OCI-LY1 (cell line): Measurements from ENCODE around the gene SENP2.

Experiments
- H2AFZ ChIP-seq: fragments of 200-600 bp; sonication (generic), shearing (Covaris generic); 2 replicates; pipeline ENCODE4 v1.6.0; 2014; ENCODE audit warnings: antibody characterized with exemption, mild to moderate bottlenecking, low read length
- H3F3A ChIP-seq: fragments of 200-600 bp; sonication (generic), shearing (Covaris generic); 2 replicates; pipeline ENCODE4 v1.6.0; 2014; ENCODE audit warnings: mild to moderate bottlenecking, antibody characterized with exemption, low read length, moderate library complexity; ENCODE audit not compliant: insufficient read depth
- H3K27ac ChIP-seq: fragments of 200-600 bp; sonication (generic); 2 replicates; pipeline ENCODE4 v1.5.1; 2014; ENCODE audit warnings: low read length, mixed run types, mild to moderate bottlenecking, low read depth; ENCODE audit not compliant: poor library complexity, severe bottlenecking
- H3K27me3 ChIP-seq: fragments of 200-600 bp; sonication (generic); 2 replicates; pipeline ENCODE4 v1.6.0; 2014; ENCODE audit warnings: antibody characterized with exemption, mild to moderate bottlenecking, low read length, moderate library complexity; ENCODE audit not compliant: insufficient read depth
- H3K36me3 ChIP-seq: fragments of 200-600 bp; sonication (generic); 2 replicates; pipeline ENCODE4 v1.6.1; 2014; ENCODE audit warnings: mild to moderate bottlenecking, antibody characterized with exemption, low read length, moderate library complexity, mixed read lengths; ENCODE audit not compliant: insufficient read depth
- H3K4me1 ChIP-seq: fragments of 200-600 bp; sonication (generic); 2 replicates; pipeline ENCODE4 v1.5.1; 2014; ENCODE audit warnings: mild to moderate bottlenecking, low read length, moderate library complexity; ENCODE audit not compliant: insufficient read depth, severe bottlenecking
- H3K4me2 ChIP-seq: fragments of 200-600 bp; sonication (generic), shearing (Covaris generic); 2 replicates; pipeline ENCODE4 v1.6.1; 2014; ENCODE audit warnings: low read length
- H3K4me3 ChIP-seq: fragments of 200-600 bp; sonication (generic); 2 replicates; pipeline ENCODE4 v1.5.1; 2014; ENCODE audit warnings: low read length, low read depth, mild to moderate bottlenecking, mixed read lengths; ENCODE audit not compliant: poor library complexity, severe bottlenecking
- H3K79me2 ChIP-seq: fragments of 200-600 bp; shearing (Covaris generic); 2 replicates; pipeline ENCODE4 v1.6.1; 2016; ENCODE audit warnings: mixed run types, low read length, mixed read lengths; ENCODE audit not compliant: insufficient read depth
- H3K9ac ChIP-seq: fragments of 200-600 bp; sonication (generic), shearing (Covaris generic); 2 replicates; pipeline ENCODE4 v1.6.1; 2014; ENCODE audit warnings: mild to moderate bottlenecking, low read length, mixed read lengths
- H3K9me2 ChIP-seq: fragments of 200-600 bp; sonication (generic), shearing (Covaris generic); 2 replicates; pipeline ENCODE4 v1.6.1; 2014; ENCODE audit warnings: low read depth, mild to moderate bottlenecking, low read length, mixed read lengths
- H3K9me3 ChIP-seq: fragments of 200-600 bp; shearing (Covaris generic); 2 replicates; pipeline ENCODE4 v1.6.1; 2014; ENCODE audit warnings: low read length, mixed read lengths
- H4K20me1 ChIP-seq: fragments of 200-600 bp; sonication (generic), shearing (Covaris generic); 2 replicates; pipeline ENCODE4 v1.6.0; 2016; ENCODE audit warnings: mild to moderate bottlenecking, low read length; ENCODE audit not compliant: insufficient read depth
- EZH2 ChIP-seq: fragments of 200-600 bp; sonication (generic), shearing (Covaris generic); IDR thresholded peaks from 2 replicates; pipeline ENCODE4 v1.8.0; 2017; ENCODE audit warnings: borderline replicate concordance, mixed run types, mild to moderate bottlenecking, antibody characterized with exemption, low read length, moderate library complexity, mixed read lengths
- TF ChIP-seq, protein P1 (sequence below): fragments of 200-600 bp; sonication (generic), shearing (Covaris generic); IDR thresholded peaks from 2 replicates; pipeline ENCODE4 v1.5.1; 2017; ENCODE audit warnings: mild to moderate bottlenecking, antibody characterized with exemption, low read length, moderate library complexity, mixed read lengths

SENP2 gene

DNA sequence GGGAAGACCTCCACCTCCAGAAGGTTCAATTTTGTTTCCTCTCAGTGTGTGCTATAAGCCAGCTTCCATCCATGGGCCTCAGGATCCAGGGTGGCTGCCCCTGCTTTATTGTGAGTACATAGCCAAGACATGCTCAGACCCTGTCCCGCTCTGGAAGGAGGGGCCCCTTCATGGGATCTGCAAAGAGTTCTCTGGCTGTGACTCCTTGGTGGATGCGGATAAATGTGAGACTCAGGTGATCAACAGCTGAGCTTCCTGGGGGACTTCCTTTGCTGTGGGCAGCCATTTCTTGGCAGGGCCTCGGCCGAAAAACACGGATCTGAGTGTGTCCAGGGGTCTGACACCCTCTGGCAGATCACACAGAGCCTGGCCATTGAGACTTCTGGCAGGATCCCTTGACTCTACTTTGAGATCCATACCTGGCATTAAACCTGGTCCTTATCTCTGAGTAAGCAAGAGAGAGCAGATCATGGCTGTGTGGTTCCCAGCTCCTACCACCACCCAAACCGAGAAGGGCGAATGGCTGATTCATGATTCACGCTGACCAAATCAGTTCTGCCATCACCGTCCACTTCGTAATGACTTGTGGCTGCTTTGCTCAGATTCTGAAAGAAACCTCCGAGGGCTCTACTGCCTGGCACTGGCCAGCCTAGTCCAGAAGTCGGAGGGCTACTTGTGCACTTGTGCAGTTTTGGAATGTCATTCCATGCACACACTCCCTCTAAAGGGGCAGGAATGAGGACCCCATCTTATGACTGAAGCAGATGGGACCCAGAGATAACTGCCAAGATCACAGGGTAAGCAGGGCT is 68.1 kb downstream of the SENP2 start:
- Histone ChIP-seq H3K27me3 (no peaks in the 10 kb centered on the region), H3K36me3 (no peaks in the 10 kb centered on the region)
- TF ChIP-seq, protein P1, sequence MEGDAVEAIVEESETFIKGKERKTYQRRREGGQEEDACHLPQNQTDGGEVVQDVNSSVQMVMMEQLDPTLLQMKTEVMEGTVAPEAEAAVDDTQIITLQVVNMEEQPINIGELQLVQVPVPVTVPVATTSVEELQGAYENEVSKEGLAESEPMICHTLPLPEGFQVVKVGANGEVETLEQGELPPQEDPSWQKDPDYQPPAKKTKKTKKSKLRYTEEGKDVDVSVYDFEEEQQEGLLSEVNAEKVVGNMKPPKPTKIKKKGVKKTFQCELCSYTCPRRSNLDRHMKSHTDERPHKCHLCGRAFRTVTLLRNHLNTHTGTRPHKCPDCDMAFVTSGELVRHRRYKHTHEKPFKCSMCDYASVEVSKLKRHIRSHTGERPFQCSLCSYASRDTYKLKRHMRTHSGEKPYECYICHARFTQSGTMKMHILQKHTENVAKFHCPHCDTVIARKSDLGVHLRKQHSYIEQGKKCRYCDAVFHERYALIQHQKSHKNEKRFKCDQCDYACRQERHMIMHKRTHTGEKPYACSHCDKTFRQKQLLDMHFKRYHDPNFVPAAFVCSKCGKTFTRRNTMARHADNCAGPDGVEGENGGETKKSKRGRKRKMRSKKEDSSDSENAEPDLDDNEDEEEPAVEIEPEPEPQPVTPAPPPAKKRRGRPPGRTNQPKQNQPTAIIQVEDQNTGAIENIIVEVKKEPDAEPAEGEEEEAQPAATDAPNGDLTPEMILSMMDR = no peak
- no peak for TF ChIP-seq EZH2

DNA sequence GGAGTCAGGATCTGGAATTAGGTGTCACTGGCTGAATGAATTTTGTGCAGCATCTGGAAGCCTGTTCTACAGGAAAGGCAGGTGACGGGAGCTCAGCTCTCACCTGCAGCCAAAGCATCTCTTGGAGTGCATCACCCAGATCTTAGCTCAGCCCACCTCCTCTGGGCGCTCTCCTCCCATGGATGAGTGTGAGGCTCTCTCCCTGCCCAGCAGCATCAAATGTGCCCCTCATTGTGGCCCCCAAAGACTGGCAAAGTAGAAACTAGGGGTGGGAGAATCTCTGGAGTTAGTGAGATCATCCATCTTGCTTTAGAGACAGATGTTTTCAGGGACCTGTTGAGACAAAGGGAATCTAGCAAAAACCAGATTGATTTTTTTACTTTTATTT is 68.7 kb downstream of the SENP2 start:
- H3K9me3 ChIP-seq = no peaks in the 10 kb centered on the region
- H3K36me3 ChIP-seq = no peaks in the 10 kb centered on the region
- H3K4me2 ChIP-seq = no peak overlapping the region
- no peaks in the 10 kb centered on the region for H4K20me1 ChIP-seq
- no peak overlapping the region for H2AFZ ChIP-seq
- no peaks in the 10 kb centered on the region for H3K4me1 ChIP-seq
- H3F3A ChIP-seq = no peaks in the 10 kb centered on the region
- no peak overlapping the region for H3K4me3 ChIP-seq
- TF ChIP-seq EZH2 = no peak
- TF ChIP-seq, protein P1 = no peak
- no peaks in the 10 kb centered on the region for H3K27me3 ChIP-seq
- no peak overlapping the region for H3K9ac ChIP-seq
- no peaks in the 10 kb centered on the region for H3K79me2 ChIP-seq
- H3K27ac ChIP-seq = no peak overlapping the region
- no peaks in the 10 kb centered on the region for H3K9me2 ChIP-seq

More for the DNA sequence above, 68.1 kb downstream of the SENP2 start:
- Histone ChIP-seq H3K9me3 (no peaks in the 10 kb centered on the region), H3K9me2 (no peaks in the 10 kb centered on the region), H3K4me3 (no peak overlapping the region), H3F3A (no peaks in the 10 kb centered on the region), H3K4me2 (no peak overlapping the region), H3K4me1 (no peaks in the 10 kb centered on the region), H4K20me1 (no peaks in the 10 kb centered on the region), H3K9ac (no peak overlapping the region), H3K27ac (no peak overlapping the region), H3K79me2 (no peaks in the 10 kb centered on the region), H2AFZ (no peak overlapping the region)

DNA sequence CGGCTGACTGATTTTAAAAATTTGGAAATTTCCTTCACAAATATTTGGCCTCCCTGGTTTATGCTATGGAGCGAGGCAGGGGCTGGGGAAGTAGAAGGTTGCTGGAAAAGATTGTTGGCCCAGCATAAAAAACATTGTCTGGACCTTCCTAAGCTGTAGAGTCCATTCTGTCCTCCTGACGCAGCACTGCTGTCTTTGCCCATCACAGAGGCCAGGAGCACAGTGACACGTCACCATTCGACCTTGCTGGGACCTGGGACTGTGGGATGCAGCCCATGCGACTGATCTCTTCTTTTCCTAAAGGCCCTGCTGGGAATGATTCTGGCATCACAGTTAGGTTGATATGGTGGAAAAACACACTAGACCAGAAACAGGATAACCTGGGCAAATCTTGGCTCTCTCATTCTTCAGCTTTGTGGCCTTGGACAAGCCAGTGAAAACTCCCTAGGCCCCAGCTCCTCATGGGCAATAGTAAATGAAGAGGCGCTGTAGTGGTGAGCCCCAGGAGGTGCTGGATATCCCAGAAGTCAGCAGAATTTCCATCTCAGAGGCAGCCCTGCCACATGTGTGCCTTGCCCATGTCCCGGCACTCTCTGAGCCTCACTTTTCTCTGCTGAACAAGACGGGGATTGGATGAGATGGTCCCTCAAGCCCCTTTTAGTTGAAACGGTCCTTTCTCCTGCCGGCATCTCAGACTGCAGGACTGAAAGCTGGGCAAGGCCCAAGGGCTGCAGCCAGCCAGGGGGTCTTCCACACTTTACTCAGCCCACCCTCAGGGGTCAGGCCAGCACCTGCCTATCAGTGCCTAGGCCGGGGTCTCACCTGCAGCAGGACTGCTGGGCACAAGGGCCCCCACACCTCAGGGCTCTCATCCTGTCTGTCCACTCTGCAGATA is 69.6 kb downstream of the SENP2 start:
- Histone ChIP-seq H3K9ac (no peak overlapping the region), H3K27ac (no peak overlapping the region), H3K36me3 (no peaks in the 10 kb centered on the region), H3K27me3 (no peaks in the 10 kb centered on the region), H3K4me3 (no peak overlapping the region), H3K79me2 (no peaks in the 10 kb centered on the region), H3K9me2 (no peaks in the 10 kb centered on the region), H3K9me3 (no peaks in the 10 kb centered on the region), H4K20me1 (no peaks in the 10 kb centered on the region), H3K4me1 (no peaks in the 10 kb centered on the region), H3F3A (no peaks in the 10 kb centered on the region), H3K4me2 (no peak overlapping the region), H2AFZ (no peak overlapping the region)
- TF ChIP-seq, protein P1 = no peak
